ENCODE data around the gene KLHL28. TPM values are rescaled to one million over a fixed set of nuclear protein-coding genes. Genes with fewer than 3 reads are reported as not detected.
A peak's percentile ranks its signal among the peaks of the same experiment; 100 is the strongest.

Gene KLHL28, protein sequence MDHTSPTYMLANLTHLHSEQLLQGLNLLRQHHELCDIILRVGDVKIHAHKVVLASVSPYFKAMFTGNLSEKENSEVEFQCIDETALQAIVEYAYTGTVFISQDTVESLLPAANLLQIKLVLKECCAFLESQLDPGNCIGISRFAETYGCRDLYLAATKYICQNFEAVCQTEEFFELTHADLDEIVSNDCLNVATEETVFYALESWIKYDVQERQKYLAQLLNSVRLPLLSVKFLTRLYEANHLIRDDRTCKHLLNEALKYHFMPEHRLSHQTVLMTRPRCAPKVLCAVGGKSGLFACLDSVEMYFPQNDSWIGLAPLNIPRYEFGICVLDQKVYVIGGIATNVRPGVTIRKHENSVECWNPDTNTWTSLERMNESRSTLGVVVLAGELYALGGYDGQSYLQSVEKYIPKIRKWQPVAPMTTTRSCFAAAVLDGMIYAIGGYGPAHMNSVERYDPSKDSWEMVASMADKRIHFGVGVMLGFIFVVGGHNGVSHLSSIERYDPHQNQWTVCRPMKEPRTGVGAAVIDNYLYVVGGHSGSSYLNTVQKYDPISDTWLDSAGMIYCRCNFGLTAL
- 10 to 100 TPM in 6 of 8 experiments, 1 to 10 TPM in 2; 7.1 to 35.3 (median 25.2) TPM for total RNA-seq

DNA sequence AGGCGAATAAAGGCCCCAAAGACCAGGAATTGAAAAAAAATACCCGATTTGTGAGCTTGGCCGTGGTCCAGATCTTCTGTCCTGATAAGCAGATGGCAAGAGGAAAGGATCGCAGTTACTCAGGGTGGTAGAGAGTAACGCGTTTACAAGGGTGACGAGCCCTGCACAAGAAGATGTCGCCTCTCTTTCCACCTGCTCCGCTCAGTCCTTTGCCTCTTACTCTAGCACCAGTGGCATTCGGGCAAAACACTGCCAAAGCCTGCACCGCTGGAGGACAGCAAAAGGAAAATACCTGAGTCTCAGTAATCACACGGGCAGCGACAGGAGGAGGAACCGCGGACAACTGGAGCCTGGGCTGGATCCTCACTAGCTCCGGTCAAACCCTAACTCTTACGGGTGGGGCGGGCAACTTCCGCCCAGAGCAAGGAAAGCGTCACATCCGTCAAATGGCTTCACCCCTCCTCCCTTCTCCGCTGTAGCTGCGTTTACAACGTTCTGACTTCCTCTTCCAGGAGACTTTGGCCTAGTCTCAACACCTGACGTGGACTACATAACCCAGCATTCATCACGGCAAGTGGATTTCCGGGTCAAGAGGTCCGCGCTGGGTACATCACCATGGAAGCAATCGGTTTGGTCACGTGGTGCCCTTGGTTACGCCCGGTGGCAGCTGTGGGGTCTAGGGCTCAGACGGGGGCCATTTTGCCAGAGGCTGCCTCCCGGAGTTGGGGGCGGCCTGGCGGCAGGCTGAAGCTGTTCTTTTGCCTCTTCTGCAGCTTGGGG lies at the start of gene KLHL28, which contains the start of gene TOGARAM1:
Gene KLHL28 (minus strand): TSS at position 394 of the 780 bp plus-strand sequence. CDS start 16,019 bp downstream, outside the sequence.
Gene TOGARAM1 (plus strand): TSS at position 637 of the 780 bp plus-strand sequence. CDS start 232 bp downstream, outside the sequence.
- Histone ChIP-seq H3K4me1 (replicated peaks in 1 of 2) (peaks cover 0 to 19% of the 10 kb centered on the region in 2 donors), H3K27ac (peak within 1 kb of the TSS; percentile 67 to 85), H3K4me3 (peak within 1 kb of the TSS; percentile 62 to 78 (median 71))
- ATAC-seq (replicated peaks in 6 of 8) = peak; percentile 86 to 96 (median 92)
- in situ Hi-C loops (cut with MboI; ENCODE audit: low pct_unique_long_range_greater_than_20kb in 2 of 9, low sequenced_read_pairs in 9 of 9, unreplicated experiment in 9 of 9) = no loop called here
- WGBS, 10 experiments = 0 to 17% (median 0%) methylated on average over 2 to 27 of the region's 37 CpGs; no CpG with 5 or more reads in 1 of the 10 experiments

DNA sequence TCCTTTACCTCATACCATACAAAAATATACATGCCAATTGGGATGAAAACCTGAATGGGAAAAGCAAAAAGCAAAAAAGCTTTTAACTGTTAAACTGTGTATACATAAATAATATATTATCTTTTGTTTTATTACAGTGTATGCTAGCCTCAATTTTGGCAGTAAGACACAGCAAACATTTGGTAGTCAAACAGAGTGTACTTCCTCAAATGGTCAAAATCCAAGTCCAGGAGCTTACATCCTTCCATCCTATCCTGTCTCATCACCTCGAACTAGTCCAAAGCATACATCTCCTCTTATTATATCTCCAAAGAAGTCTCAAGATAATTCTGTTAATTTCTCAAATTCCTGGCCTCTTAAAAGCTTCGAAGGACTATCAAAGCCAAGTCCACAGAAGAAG lies 42.2 kb upstream of the KLHL28 start:
- no peak overlapping the region for H3K27ac ChIP-seq
- no peak for ATAC-seq (replicated peaks in 6 of 8)
- in situ Hi-C loops (cut with MboI; ENCODE audit: low pct_unique_long_range_greater_than_20kb in 2 of 9, low sequenced_read_pairs in 9 of 9, unreplicated experiment in 9 of 9) = no loop called here
- 60 to 100% (median 96%) methylated on average over 1 to 2 of the region's 2 CpGs; no CpG with 5 or more reads in 2 of the 10 experiments for WGBS, 10 experiments
- no peaks in the 10 kb centered on the region for H3K4me1 ChIP-seq (replicated peaks in 1 of 2)
- no peak overlapping the region for H3K4me3 ChIP-seq

DNA sequence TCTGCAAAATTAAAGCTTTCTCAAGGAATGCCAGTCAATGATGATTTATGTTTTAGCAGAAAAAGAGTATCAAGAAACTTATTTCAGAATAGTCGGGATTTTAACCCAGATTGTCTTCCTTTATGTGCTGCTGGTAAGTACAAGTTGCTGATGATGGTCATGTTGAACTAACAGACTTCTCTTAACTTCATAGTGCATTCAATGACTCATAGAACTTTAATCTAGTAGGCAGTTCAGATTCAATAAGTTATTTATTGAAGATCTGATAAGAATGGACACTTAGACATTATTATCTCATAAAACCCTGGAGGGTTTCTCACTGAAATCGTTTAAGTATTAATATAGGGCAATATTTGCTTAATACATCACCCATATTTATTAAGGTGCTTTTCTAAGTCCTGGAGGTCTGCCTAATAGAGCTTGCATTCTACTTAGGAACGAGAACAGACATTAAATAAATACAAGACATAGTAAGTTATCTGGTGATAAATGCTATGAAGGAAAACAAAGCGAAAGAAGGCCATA lies 34.1 kb upstream of the KLHL28 start:
- no peak for ATAC-seq (replicated peaks in 6 of 8)
- in situ Hi-C loops (cut with MboI; ENCODE audit: low pct_unique_long_range_greater_than_20kb in 2 of 9, low sequenced_read_pairs in 9 of 9, unreplicated experiment in 9 of 9) = no loop called here
- 69 to 96% (median 90%) methylated on average over 2 to 4 of the region's 4 CpGs for WGBS, 10 experiments
- Histone ChIP-seq H3K27ac (no peak overlapping the region), H3K4me1 (replicated peaks in 1 of 2) (no peaks in the 10 kb centered on the region), H3K4me3 (no peak overlapping the region)

DNA sequence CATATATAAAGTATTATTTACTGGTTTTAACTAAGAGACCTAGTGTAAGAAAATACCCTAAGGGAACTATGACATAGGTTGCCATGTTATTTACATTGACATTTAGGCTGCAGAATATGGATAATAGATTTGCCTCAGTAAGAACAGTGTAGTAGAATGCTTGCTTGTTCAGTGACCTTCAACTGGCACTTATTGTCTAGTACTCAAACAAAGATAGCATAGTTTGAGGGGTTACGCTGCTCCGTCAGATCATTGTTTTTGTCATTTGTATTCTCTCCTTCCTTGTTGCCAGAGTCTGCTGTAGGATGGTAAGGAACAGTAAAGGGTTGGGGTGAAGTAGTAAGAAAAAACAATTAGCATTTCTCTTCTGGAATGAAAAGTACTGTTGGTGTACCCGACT lies 33.4 kb upstream of the KLHL28 start:
- no peak overlapping the region for H3K4me3 ChIP-seq
- WGBS, 10 experiments = 76 to 100% (median 87%) methylated on average over 1 to 3 of the region's 3 CpGs
- no peaks in the 10 kb centered on the region for H3K4me1 ChIP-seq (replicated peaks in 1 of 2)
- in situ Hi-C loops (cut with MboI; ENCODE audit: low pct_unique_long_range_greater_than_20kb in 2 of 9, low sequenced_read_pairs in 9 of 9, unreplicated experiment in 9 of 9) = no loop called here
- no peak overlapping the region for H3K27ac ChIP-seq
- no peak for ATAC-seq (replicated peaks in 6 of 8)

DNA sequence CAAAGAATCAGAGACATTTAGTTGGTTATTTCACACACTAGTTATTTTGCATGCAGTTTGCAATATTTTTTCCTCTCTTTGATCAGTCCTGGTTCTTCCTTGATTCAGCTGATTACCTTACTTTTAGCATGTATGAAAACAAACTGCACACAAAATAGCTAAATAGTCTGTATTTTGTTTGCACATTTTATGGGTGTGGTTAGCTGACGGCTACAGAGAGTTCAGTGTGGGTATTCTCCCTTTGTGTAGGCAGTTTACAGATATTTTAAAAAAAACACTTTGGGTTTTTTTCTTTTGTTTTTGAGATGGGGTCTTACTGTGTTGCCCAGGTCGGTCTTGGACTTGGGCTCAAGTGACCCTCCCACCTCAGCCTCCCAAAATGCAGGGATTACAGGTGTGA lies 28.8 kb upstream of the KLHL28 start:
- Histone ChIP-seq H3K4me1 (replicated peaks in 1 of 2) (no peaks in the 10 kb centered on the region), H3K4me3 (no peak overlapping the region), H3K27ac (no peak overlapping the region)
- peak in 3 of 8 experiments; percentile 32 to 66 (median 58) for ATAC-seq (replicated peaks in 6 of 8)
- in situ Hi-C loops (cut with MboI; ENCODE audit: low pct_unique_long_range_greater_than_20kb in 2 of 9, low sequenced_read_pairs in 9 of 9, unreplicated experiment in 9 of 9) = no loop called here
- 48 to 100% (median 85%) methylated on average over 1 to 2 of the region's 2 CpGs; no CpG with 5 or more reads in 3 of the 10 experiments for WGBS, 10 experiments

DNA sequence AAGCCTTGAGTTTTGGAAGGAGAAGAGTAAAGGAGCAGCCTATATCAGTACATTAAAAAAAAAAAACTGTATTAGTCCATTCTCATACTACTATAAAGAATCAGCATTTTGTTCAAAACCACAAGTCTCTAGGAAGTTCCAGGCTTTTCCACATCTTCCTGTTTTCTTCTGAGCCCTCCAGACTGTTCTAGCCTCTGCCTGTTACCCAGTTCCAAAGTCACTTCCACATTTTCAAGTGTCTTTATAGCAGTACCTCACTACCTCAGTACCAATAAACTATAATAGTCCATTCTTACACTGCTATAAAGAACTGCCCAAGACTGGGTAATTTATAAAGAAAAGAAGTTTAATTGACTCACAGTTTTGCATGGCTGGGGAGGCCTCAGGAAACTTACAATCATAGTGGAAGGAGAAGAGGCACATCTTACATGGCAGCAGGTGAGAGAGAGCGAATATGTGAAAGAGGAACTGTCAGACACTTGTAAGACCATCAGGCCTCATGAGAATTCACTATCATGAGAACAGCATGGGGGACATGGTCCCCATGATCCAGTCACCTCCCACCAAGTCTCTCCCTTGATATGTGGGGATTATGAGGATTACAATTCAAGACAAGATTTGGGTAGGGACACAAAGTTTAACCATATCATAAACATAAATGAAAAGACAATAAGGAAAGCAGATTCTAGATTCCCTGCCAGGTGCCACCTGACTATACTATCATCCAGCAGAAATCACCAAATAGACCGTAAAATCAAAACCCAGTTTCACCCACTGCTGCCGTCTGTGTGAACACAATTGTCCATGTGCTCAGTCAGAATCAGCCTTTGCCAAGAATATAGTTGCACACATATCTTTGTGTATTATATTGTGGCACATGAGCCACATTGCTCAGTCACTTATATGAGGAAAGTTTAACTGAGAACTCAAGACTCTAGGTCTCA lies 28.0 kb upstream of the KLHL28 start:
- Histone ChIP-seq H3K4me3 (no peak overlapping the region), H3K27ac (no peak overlapping the region), H3K4me1 (replicated peaks in 1 of 2) (no peaks in the 10 kb centered on the region)
- WGBS, 10 experiments = 0 to 100% (median 100%) methylated on average over 1 to 2 of the region's 3 CpGs; no CpG with 5 or more reads in 1 of the 10 experiments
- ATAC-seq (replicated peaks in 6 of 8) = peak in 1 of 8 experiments; percentile 23
- in situ Hi-C loops (cut with MboI; ENCODE audit: low pct_unique_long_range_greater_than_20kb in 2 of 9, low sequenced_read_pairs in 9 of 9, unreplicated experiment in 9 of 9) = no loop called here

DNA sequence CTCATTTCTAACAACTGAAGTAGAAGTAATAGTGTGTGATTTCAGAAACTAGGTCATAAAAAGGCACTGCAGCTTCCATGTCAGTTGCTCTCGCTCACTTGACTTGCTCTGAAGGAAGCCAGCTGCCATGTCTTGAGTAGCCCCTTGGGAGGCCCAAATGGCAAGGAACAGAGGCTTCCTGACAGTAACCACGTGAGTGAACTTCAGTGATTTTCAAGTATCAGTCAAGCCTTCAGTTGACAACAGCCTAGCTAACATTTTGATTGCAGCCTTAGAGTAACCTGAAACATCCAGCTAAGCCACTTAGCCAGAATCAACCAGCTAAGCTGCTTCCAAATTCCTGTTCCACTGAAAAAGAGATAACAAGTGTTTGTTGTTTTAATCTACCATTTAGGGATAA lies 26.9 kb upstream of the KLHL28 start:
- Histone ChIP-seq H3K4me1 (replicated peaks in 1 of 2) (no peaks in the 10 kb centered on the region), H3K4me3 (no peak overlapping the region), H3K27ac (no peak overlapping the region)
- 20 to 89% (median 75%) methylated on average over 1 to 2 of the region's 2 CpGs; no CpG with 5 or more reads in 6 of the 10 experiments for whole genome bisulfite sequencing, 10 experiments
- no peak for ATAC-seq (replicated peaks in 6 of 8)
- in situ Hi-C loops (cut with MboI; ENCODE audit: low pct_unique_long_range_greater_than_20kb in 2 of 9, low sequenced_read_pairs in 9 of 9, unreplicated experiment in 9 of 9) = no loop called here

DNA sequence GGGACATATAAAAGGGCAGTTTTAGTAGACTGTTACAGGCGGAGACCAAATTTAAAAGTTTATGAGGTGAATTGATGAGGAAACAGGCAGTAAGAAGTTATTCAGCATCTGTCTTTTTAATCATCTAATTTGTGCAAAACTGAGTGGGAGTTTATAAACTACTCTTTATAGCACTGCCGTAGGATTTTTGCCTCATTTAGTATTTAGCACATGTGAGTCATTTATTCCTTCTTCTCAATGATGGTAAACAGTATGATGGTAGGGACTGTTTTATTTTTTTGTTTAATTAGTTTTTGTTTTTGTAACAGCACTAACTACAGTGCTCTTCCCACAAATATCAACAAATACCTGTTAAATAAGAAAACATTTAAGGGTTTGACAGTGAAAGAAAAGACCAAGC lies 20.8 kb upstream of the KLHL28 start:
- in situ Hi-C loops (cut with MboI; ENCODE audit: low pct_unique_long_range_greater_than_20kb in 2 of 9, low sequenced_read_pairs in 9 of 9, unreplicated experiment in 9 of 9) = no loop called here
- Histone ChIP-seq H3K4me3 (no peak overlapping the region), H3K27ac (no peak overlapping the region), H3K4me1 (replicated peaks in 1 of 2) (no peaks in the 10 kb centered on the region)
- 33 to 100% (median 93%) methylated on average over 1 to 2 of the region's 2 CpGs; no CpG with 5 or more reads in 1 of the 10 experiments for WGBS, 10 experiments
- ATAC-seq (replicated peaks in 6 of 8) = peak in 3 of 8 experiments; percentile 22 to 59 (median 53)

DNA sequence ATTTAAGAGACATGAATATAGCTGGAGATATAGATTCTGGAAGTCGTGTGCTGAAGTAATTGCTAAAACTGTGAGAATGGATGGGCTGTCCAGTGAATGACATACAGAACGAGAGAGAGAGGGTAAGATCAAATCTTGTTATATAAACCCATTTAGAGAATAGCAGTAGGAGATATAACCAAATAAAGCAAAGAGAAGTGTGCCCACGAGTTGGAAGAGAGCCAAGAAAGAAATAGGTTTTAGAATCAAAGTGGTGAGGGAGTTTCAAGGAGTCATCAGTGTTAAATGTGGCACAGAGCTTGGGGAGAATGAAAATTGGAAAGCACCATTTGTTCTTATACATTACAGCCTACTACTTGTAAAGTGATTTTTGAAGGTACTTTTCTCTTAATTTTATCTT lies 19.5 kb upstream of the KLHL28 start:
- 33 to 94% (median 83%) methylated on average over 1 to 3 of the region's 3 CpGs; no CpG with 5 or more reads in 1 of the 10 experiments for WGBS, 10 experiments
- no peak overlapping the region for H3K4me3 ChIP-seq
- no peaks in the 10 kb centered on the region for H3K4me1 ChIP-seq (replicated peaks in 1 of 2)
- in situ Hi-C loops (cut with MboI; ENCODE audit: low pct_unique_long_range_greater_than_20kb in 2 of 9, low sequenced_read_pairs in 9 of 9, unreplicated experiment in 9 of 9) = no loop called here
- no peak for ATAC-seq (replicated peaks in 6 of 8)
- H3K27ac ChIP-seq = no peak overlapping the region

DNA sequence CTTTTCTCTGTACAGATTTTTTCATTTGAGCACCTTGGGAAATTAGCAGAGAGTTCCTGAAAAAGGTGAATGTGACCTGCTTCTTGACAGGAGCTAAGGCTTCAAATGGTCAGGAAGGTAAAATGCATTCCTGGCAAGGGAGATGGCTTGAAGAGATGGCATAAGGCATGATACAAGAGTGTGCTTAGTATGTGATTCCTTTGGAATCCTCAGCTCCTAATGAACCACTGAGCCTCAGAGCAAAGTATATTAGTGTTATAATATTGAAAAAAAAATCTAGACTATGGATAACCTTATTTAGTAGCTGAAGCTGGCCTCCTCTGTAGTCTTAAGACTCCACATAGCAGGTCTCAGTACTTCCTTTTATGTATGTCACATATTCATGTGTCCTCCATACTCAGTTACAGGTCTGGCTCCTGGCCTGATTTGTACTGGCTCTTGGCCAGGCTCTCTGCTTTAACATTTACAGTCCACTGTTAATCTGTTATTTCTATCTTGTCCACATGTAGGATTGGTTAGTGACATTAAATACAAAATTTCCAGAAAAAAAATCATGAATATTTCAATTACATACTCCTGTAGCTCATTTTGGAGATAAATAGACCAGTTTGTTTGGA lies 18.1 kb upstream of the KLHL28 start:
- Histone ChIP-seq H3K4me3 (no peak overlapping the region), H3K27ac (no peak overlapping the region), H3K4me1 (replicated peaks in 1 of 2) (no peaks in the 10 kb centered on the region)
- in situ Hi-C loops (cut with MboI; ENCODE audit: low pct_unique_long_range_greater_than_20kb in 2 of 9, low sequenced_read_pairs in 9 of 9, unreplicated experiment in 9 of 9) = no loop called here
- ATAC-seq (replicated peaks in 6 of 8) = peak in 4 of 8 experiments; percentile 19 to 67 (median 48)

DNA sequence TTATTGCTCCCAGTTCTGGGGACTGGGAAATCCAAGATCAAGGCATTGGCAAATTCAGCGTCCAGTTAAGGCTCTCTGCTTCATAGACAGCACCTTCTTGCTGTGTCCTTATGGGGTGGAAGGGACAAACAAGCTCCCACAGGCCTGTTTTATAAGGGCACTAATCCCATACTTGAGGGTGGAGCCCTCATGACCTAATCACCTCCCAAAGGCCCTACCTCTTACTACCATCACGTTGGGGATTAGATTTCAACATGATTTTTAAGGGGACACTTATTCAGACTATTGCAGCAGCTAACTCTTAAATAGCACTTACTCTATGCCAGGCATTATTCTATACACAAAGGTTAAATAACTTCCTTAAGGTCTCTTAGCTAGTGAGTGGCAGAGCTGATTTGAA lies 17.5 kb upstream of the KLHL28 start:
- WGBS, 10 experiments = 0 to 100% (median 40%) methylated on average over 1 to 2 of the region's 2 CpGs; no CpG with 5 or more reads in 5 of the 10 experiments
- in situ Hi-C loops (cut with MboI; ENCODE audit: low pct_unique_long_range_greater_than_20kb in 2 of 9, low sequenced_read_pairs in 9 of 9, unreplicated experiment in 9 of 9) = no loop called here
- H3K27ac ChIP-seq = no peak overlapping the region
- no peak for ATAC-seq (replicated peaks in 6 of 8)
- no peaks in the 10 kb centered on the region for H3K4me1 ChIP-seq (replicated peaks in 1 of 2)
- no peak overlapping the region for H3K4me3 ChIP-seq

DNA sequence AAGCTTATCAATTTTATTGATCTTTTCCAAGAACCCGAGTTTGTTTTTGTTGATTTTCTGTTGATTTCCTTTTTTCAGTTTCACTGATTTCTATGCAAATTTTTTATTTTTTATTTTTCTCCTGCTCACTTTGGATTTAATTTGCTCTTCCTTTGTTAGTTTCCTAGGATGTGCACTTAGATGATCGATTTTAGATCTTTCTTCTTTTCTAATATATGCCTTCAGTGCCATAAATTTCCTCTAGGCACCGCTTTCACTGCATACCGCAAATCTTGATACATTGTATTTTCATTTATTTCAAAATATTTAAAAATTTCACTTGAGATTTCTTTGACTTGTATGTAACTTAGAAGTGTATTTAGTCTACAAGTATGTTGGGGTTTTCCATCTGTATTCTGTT lies 9.7 kb upstream of the KLHL28 start:
- no peak for ATAC-seq (replicated peaks in 6 of 8)
- in situ Hi-C loops (cut with MboI; ENCODE audit: low pct_unique_long_range_greater_than_20kb in 2 of 9, low sequenced_read_pairs in 9 of 9, unreplicated experiment in 9 of 9) = no loop called here
- Histone ChIP-seq H3K27ac (no peak overlapping the region), H3K4me3 (no peak overlapping the region), H3K4me1 (replicated peaks in 1 of 2) (peaks cover 5 to 18% of the 10 kb centered on the region in 2 donors)
- WGBS, 10 experiments = 82 to 100% (median 97%) methylated on average over 2 to 4 of the region's 4 CpGs
